ENCODE data around the gene SIM2. TPM values are rescaled to one million over a fixed set of nuclear protein-coding genes. Genes with fewer than 3 reads are reported as not detected.

Gene SIM2
- total RNA-seq, 1 experiment from 2014 or later = not detected

- Mint-ChIP-seq H3K36me3 (ENCODE audit: insufficient read depth in 1 of 3, low read depth in 3 of 3) (peaks cover 0 to 4% (median 1%) of the 10 kb centered on the region in 3 experiments; a peak in 3 of 7 replicates), H3K4me1 (peaks cover 37 to 43% of the 10 kb centered on the region in 2 experiments), H3K27me3 (ENCODE audit: low read depth) (peaks cover 100% of the 10 kb centered on the region), H3K4me3 (peak overlapping the region; percentile 47 to 80), H3K9me3 (peaks cover 4% of the 10 kb centered on the region in 2 experiments; a peak in 3 of 5 replicates), H3K27ac (no peak overlapping the region; a peak in 1 of 7 replicates)
- H2BK5ac ChIP-seq (ENCODE audit: insufficient read length, low read length) = no peak overlapping the region
- 0 out of 2 replicates have a peak, but pooled peaks cover 2% of the 10 kb centered on the region for H3K4me1 ChIP-seq (ENCODE audit: insufficient read depth, low read length)
- H3K4me2 ChIP-seq (ENCODE audit: insufficient read depth, insufficient read length, low read length) = peak overlapping the region; percentile 77
- no peaks in the 10 kb centered on the region for H3K9me3 ChIP-seq (ENCODE audit: control insufficient read depth, low read depth, low read length)
- H3K14ac ChIP-seq (ENCODE audit: insufficient read depth, low read length) = no peak overlapping the region
- H3T11ph ChIP-seq (ENCODE audit: low read length) = no peak overlapping the region
- H2BK120ac ChIP-seq (ENCODE audit: low read depth, low read length, poor library complexity, severe bottlenecking) = no peak overlapping the region
- TF ChIP-seq CTCF (conservative IDR thresholded peaks at IDR 0.05) = no peak
- H3K79me1 ChIP-seq (ENCODE audit: insufficient read depth, low read depth, low read length, poor library complexity, severe bottlenecking) = no peaks in the 10 kb centered on the region
- H3K23me2 ChIP-seq (ENCODE audit: insufficient read length, low read depth, low read length, poor library complexity, severe bottlenecking) = peaks cover 10% of the 10 kb centered on the region
- H2AFZ ChIP-seq (ENCODE audit: low read length) = no peak overlapping the region
- no peak overlapping the region for H4K91ac ChIP-seq (ENCODE audit: insufficient read length, low read depth, low read length)
- H2AK5ac ChIP-seq (ENCODE audit: insufficient read length, low read length) = no peak overlapping the region
- no peak overlapping the region for H3K27ac ChIP-seq (ENCODE audit: insufficient read length, low read depth, low read length)
- WGBS (ENCODE audit: extremely low coverage, insufficient read length, low lambda C conversion rate) = no CpG with 5 or more reads among the region's 38 CpGs
- H3K18ac ChIP-seq (ENCODE audit: insufficient read length, low read depth, low read length) = no peak overlapping the region
- H3K27me3 ChIP-seq (ENCODE audit: insufficient read depth, low read length) = peaks cover 50% of the 10 kb centered on the region
- no peak overlapping the region for H3K4ac ChIP-seq (ENCODE audit: low read depth, low read length)
- no peak overlapping the region for H2BK12ac ChIP-seq (ENCODE audit: insufficient read length, low read depth, low read length)
- H4K8ac ChIP-seq (replicated peaks; ENCODE audit: insufficient read length, low read depth, low read length) = no peak overlapping the region
- H4K5ac ChIP-seq (ENCODE audit: insufficient read length, low read depth, low read length) = no peak overlapping the region
- peaks cover 2% of the 10 kb centered on the region for H4K20me1 ChIP-seq (ENCODE audit: control insufficient read depth, insufficient read depth, insufficient read length)
- H2BK15ac ChIP-seq (ENCODE audit: low read depth, low read length) = no peak overlapping the region
- DNase-seq = peak; percentile 64
- no peak overlapping the region for H2BK20ac ChIP-seq (ENCODE audit: low read depth, low read length, poor library complexity, severe bottlenecking)
- no peak overlapping the region for H3K56ac ChIP-seq (ENCODE audit: insufficient read length, low read depth, low read length)
- no peak overlapping the region for H3K23ac ChIP-seq (ENCODE audit: insufficient read length, low read depth, low read length)
- H3K9ac ChIP-seq (ENCODE audit: extremely low read depth, insufficient read length, low read length) = no peak overlapping the region
- H3K79me2 ChIP-seq (ENCODE audit: insufficient read depth, low read length) = no peaks in the 10 kb centered on the region
Observed at GRCh38 chr21:36709868-36710728, 11.2 kb downstream of the SIM2 start.

All from H9 (cell line).